ENCODE measurements around the gene TMPRSS4.

GRCh38 chr11:118052581-118053206 lies 24.2 kb upstream of the TMPRSS4 start:
- TF ChIP-seq POLR2AphosphoS5 (IDR thresholded peaks at IDR 0.05) = no peak
- no peak for TF ChIP-seq CTCF (IDR thresholded peaks at IDR 0.05)
- TF ChIP-seq POLR2A (IDR thresholded peaks at IDR 0.05) = no peak

Measured in breast epithelium (tissue), 3 donors.